AG08395 (cell line): Measurements from ENCODE around the gene PLSCR3.

Experiments used
- DNase-seq: peaks from one replicate; pipeline ENCODE4 v3.0.0; 2012; ENCODE audit warnings: mixed read lengths, low spot score

PLSCR3 gene

DNA sequence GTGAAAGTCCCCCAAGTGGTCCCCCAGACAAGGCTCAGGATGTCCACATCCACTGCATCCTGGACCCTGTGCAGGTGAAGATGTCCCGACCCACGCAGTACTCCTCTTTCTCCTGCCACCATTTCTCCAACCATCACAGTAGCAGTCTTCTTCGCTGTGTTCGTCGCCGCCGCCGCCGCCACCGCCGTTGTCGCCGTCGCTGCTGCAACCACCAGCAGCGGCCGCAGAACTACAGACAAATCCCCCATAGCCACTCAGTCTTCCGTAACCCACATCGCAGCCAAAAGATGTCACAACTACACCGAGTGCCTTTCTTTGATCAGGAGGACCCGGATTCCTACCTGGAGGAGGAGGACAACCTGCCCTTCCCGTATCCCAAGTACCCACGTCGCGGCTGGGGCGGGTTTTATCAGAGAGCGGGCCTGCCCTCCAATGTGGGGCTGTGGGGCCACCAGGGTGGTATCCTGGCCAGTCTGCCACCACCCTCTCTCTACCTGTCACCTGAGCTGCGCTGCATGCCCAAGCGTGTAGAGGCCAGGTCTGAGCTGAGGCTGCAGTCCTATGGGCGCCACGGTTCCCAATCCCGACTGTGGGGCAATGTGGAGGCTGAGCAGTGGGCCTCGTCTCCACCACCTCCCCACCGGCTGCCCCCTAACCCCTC is 32.0 kb upstream of the PLSCR3 start:
- no peak for DNase-seq

DNA sequence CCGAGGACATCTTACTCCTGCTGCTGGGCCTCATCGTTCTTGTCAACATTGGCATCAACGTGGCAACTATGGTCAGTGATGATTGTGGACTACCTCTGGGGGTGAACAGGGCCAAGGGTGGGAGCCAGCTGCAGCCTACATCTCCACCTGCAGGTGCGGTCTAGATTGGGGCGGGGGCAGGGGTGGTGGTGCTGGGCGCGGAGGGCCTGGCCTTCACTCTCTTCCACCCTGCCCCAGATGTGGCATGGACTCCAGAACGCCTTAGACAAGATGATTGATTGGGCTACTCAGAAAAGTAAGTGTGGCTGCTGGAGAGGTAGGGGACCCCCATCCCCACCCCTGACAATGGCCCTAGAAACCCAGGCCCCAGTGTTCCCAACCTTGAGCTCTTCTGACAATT is 31.4 kb upstream of the PLSCR3 start:
- no peak for DNase-seq

DNA sequence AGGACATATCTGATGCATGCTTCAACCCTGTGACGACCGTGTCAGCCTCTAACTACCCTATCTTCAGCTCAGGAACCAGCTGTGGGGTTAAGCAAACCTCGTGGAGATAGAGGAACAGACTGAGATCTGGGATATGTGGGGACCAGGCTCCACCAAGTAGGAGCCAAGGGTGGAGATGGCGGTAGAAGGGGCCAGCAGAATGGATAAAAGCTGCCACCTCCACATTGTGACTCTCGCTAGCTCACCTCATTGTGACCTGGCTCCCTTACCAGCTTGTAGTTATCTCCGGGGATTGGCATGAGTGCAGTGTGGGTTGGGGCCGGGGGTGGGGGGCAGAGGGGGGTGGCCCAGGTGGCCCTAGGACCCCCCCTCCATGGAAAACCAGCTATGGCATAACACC is 31.0 kb upstream of the PLSCR3 start, which contains the start of gene SPEM2:
TSS of gene SPEM2 (plus strand) at position 301 of the 400 bp plus-strand sequence. CDS start at position 374, 73 bp downstream.
- DNase-seq: no peak

DNA sequence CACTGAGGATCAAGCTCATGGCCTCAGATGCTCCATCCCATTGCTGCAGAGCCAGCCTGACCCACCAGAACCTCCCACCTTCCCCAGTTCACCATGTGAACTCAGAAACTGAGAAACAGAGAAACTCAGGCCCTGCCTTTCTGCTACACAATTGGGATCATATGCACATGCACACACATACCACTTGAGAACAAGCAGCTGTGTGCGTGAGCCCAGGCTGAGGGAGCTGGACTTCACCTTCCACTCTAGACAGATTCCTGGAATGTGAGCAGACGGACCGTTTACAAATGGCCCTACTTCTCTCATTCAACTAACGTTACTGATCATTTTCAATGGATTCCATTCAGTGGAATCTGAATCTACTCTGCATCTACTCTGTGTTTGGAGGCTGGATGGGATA is 29.4 kb upstream of the PLSCR3 start:
- no peak for DNase-seq

DNA sequence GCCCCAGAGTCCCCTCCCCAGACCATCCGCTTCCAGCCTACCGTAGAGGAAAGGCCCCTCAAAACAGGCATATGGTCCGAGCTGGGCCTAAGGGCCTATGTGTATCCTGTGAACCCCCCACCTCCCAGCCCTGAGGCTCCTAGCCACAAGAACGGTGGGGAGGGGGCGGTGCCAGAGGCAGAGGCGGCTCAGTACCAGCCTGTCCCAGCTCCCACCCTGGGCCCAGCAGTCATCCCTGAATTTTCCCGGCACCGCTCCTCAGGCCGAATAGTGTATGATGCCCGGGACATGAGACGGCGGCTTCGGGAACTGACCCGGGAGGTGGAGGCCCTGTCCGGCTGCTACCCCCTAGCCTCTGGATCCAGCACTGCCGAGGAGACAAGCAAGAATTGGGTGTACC is 26.9 kb upstream of the PLSCR3 start:
- no peak for DNase-seq

DNA sequence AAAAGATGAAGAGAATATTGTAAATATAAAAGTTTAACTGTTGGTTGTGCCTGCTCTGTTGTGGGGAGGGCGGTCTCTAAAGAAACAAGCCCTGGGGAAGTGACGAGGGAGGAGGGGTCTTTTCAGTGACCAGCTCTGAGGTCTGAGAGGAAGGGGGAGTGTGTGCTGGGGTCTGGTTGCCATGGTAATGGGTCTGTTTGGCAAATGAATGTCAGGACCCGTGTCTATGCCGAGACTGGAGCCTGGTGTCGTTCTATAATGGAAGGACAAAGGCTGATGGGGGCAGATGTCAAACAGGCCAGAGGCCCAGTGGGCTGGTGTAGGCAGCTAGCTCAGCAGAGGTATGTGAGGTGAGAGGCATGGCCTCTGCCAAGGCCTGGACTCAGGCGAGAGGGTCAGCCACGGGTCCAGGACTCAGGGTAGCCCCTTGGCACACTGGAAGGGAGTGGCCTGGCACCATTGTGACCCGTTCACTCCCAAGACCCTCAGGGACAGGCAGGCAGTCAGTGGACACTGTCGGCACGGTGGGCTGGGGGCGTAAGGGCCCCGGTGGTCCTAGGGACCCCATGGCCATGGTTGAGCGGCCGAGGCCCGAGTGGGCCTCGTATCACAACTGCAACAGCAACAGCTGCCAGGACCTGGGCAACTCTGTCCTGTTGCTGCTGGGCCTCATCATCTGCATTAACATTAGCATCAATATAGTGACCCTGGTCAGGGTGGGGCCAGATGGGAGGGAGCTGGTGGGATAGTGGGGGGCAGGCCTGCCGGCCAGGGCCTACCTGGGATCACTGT is 25.7 kb upstream of the PLSCR3 start, which contains the start of gene SPEM1:
TSS of gene SPEM1 (plus strand) at position 506 of the 792 bp plus-strand sequence. CDS start at position 567, 61 bp downstream.
- no peak for DNase-seq

DNA sequence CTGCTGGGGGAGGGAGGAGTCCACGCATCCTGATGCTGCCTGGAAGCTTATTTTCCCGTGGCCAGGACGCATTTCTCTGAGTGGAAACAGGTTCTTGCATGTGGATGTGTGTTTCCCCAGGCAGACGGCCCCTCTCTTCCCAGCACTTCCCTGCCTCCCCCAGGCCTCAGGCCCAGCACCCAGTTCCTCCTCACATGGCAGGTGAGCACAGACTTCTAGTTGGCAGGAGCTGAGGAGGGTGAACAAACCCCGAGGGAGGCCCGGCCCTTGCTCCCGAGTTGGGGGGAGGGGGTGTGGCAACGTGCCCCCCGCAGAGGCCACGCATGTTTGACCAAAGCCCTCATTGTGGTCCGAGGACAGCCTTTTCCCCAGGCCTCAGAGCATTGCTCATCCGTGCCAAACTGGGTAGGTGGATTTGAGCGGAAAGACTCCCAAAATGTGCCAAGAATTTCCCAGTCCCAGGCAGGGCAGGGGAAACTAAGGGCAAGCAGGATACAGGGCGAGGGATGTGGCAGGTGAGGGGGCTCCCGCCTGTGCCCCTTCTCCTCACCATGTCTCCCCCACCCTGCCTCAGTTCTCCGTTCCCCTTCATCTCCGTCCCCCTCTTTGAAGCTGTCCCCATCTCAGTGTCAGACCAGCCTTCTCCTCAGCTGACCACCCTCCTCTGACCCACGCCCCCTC is 24.3 kb upstream of the PLSCR3 start:
- DNase-seq: no peak

DNA sequence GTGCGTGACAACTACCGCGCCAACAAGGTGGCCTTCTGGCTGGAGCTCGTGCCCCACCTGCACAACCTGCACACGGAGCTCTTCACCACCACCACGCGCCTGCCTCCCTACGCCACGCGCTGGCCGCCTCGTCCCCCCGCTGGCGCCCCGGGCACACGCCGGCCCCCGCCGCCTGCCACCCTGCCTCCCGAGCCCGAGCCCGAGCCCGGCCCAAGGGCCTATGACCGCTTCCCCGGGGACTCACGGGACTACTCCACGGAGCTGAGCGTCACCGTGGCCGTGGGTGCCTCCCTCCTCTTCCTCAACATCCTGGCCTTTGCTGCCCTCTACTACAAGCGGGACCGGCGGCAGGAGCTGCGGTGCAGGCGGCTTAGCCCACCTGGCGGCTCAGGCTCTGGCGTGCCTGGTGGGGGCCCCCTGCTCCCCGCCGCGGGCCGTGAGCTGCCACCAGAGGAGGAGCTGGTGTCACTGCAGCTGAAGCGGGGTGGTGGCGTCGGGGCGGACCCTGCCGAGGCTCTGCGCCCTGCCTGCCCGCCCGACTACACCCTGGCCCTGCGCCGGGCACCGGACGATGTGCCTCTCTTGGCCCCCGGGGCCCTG is 22.8 kb upstream of the PLSCR3 start:
- no peak for DNase-seq

DNA sequence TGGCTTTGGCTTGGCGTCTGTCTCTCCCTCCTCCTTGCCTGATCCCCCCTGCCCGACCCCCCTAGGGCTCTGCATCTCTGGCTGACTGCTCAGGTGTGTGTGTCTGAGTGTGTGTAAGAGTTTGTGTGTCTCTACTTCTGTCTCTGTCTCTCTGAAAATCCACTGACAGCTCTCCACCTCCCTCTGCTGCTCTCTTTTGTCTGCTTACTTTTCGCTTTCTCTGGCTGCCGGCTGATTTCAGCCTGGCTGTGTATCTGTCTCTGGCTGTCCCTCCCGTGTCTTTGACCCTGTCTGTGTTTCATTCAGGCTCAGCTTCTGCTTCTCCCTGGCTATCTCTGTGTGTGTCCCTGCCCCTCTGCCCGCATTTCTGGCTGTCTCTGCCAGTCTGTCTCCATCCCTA is 22.0 kb upstream of the PLSCR3 start:
- no peak for DNase-seq

DNA sequence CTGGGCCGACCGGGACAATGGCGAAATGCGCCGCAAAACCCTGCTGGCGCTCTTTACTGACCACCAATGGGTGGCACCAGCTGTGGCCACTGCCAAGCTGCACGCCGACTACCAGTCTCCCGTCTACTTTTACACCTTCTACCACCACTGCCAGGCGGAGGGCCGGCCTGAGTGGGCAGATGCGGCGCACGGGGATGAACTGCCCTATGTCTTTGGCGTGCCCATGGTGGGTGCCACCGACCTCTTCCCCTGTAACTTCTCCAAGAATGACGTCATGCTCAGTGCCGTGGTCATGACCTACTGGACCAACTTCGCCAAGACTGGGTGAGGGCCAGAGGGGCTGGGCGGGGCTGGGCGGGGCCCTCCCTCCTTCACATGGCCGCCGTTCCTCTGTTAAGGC is 21.5 kb upstream of the PLSCR3 start:
- DNase-seq: no peak

DNA sequence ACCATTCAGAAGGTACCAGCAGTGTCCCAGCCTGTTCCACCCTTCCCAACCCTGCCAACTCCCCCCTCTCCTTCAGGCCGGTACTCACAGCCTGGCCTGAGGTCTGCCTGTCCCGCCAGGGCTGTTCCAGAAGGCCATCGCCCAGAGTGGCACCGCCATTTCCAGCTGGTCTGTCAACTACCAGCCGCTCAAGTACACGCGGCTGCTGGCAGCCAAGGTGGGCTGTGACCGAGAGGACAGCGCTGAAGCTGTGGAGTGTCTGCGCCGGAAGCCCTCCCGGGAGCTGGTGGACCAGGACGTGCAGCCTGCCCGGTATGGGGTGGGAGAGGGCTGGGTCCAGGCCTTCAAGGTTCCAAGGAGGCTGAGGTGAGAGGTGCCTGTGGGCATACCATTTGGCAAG is 20.5 kb upstream of the PLSCR3 start:
- no peak for DNase-seq

DNA sequence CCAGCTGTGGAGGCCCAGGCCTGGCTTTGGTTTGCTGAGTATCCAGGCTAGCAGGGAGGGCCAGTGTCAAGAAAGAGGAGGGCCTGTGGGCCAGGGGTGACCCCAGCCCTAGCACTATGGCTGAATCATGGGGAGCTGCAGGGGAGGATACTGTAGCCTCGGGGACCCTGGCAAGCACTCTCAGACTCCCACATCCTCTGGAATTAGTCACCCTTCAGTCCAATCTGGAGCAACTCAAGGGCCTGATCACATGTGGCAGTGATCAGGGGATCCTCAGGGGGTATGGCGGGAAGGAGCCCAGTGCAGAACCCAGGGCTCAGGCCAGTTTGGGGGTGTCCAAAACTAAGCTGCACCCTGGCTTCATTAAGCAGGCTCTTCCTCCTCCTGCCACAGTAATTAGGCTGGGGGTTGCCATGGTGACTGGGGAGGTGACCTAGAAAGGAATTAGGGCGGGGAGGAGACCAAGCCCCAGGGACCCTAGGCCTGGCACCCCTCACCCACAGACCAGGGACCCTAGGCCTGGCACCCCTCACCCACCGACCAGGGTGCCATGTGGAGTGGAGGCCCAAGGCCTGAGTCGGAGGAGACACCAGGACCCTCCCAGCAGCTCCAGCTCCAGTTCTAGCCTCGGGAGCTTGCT is 19.1 kb upstream of the PLSCR3 start:
- peak; percentile 79 for DNase-seq

DNA sequence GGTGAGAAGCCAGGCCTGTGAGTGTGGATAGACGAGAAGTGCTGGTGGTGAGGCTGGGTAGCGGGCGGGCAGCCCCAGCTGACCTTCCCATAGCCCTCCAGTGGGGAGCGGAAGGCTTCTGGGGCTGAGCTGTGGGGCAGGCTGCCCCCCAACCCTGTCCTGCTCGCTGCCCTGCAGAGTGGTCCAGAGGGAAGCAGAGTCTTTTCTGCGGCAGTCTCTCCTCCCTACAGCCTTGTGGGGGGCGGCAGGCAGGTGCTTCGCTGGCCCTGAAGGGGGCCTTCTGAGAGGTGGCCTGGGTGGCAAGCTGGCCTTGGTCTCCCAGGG is 17.1 kb upstream of the PLSCR3 start:
- no peak for DNase-seq

DNA sequence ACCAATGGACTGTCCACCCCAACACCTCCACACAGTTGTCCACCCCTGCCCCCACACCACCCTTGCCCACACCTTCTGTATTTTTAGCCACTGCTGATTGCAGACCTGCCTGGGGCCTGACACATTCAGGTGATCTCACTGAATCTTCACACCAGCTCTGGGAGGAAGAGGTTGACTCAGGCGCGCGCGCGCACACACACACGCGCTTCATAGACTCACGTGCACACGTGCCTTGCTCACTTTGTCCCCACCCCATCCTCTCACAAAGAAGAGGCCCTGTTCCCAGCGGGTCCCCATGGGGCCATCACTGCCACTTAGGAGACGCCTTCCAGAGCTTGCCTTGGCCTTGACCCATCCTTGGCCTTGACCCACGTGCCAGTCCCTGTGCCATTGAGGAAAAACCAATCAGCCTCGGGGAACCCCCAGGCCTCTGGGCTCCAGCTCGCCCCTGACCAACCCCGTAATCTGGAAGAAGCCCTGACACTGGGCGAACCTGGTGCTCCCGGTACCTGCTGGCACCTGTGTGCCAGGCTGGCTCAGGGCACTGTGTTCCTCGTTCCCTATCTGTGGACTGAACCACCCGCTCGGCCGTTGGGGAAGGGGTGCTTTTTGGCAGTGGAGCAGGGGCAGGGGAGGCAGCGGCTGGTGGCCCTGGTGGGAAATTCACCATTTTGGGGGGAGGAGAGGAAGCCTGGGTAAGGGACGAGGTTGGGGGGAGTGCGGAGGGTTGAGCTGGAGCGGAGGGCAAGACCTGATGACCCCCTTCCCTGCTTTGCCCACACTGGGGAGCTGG is 16.5 kb upstream of the PLSCR3 start:
- no peak for DNase-seq

DNA sequence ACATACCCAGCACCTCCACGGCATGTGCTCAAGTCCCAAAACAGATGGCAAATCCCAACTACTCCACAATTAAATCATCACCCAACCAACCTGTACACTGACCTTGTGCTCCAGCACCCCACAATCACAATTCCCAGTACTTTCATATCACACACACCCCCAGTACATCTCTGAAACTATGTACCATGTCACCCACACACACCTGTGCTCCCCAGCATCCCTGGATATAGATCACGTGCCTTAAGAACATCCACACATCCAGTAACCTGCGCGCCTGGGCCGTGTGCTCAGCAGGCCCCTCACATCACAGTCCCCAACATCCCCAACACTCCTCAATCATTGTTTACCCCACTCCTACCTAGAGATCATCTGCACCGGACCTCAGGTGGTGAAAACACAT is 15.4 kb upstream of the PLSCR3 start:
- DNase-seq: no peak

DNA sequence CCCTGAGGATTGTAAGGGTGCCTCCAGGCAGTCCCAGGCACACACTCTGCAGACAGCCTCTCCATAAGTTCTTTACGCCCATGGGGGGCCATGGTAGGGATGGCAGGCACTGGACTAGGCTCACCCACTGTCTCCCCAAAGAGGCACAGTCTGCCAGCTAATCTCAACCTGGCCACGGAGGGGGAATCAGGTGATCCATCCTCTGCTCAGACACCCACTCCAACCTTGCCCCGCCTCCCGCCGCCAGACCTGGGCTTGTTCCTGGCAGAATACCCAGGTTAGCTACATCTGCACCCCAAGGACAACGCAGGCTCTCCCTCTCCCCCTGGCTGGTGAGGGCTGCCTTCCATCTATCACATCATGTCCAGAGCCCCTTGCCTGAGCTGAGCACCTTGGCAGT is 14.5 kb upstream of the PLSCR3 start:
- DNase-seq: no peak

DNA sequence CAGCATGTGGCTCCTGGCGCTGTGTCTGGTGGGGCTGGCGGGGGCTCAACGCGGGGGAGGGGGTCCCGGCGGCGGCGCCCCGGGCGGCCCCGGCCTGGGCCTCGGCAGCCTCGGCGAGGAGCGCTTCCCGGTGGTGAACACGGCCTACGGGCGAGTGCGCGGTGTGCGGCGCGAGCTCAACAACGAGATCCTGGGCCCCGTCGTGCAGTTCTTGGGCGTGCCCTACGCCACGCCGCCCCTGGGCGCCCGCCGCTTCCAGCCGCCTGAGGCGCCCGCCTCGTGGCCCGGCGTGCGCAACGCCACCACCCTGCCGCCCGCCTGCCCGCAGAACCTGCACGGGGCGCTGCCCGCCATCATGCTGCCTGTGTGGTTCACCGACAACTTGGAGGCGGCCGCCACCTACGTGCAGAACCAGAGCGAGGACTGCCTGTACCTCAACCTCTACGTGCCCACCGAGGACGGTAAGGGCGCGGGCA is 14.0 kb upstream of the PLSCR3 start:
- no peak for DNase-seq

DNA sequence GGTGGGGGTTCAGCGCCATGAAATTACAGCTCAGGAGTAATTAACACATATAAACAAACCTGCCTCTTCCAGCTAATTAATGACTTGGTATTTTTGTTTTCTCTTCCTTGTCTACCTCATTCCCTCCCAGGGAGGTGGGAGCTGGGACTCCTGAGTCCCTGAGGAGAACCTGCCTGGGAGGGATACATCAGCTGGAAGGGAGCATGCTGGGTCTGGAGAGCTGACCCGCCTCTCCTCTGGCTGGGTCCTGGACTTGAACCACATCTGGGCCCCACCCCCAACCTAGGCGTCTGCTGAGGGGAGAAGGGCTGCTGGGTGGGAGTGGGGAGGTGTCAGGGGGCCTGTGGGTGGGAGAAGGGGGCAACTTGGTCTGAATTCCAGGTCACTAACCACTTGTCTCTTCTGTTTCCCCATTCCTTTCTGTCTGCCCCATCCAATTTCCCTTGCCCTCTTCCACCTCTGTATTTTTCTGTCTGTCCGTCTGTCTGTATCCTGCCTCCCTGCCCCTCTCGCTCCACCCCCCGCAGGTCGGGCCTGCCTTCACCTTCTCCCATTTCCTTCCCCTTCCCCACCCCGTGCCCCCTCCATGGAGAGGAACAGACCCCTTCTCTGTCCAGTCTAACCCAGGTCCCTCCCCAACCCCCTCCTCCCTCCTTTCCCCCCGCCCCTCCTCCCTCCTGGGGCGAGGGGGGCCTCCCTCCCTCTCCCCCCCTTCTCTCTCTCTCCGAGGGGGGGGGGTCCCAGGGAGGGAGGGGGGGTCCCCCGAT is 13.3 kb upstream of the PLSCR3 start, which contains the start of gene NLGN2:
TSS of gene NLGN2 (plus strand) at position 361 of the 767 bp plus-strand sequence. CDS start 411 bp downstream, outside the sequence.
- no peak for DNase-seq

DNA sequence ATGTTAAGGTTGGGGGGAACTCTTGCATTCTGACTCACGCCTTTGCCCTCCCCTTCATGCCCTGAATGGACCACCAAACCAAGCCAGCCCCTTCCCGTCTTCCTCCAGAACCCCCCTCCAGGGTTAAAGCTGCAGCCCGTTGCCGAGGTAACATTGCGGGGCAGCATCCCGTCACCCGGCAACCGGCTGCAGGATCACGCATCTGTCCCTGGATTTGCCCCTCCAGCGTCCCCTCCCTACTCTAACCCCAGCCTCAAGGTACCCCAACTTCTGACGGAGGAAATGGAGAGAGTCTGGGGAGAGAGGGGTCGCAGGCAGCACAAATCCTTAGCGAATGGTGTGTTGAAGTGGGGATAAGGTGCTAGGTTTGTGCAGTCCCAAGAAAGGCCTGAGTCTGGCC is 12.8 kb upstream of the PLSCR3 start:
- DNase-seq: no peak

DNA sequence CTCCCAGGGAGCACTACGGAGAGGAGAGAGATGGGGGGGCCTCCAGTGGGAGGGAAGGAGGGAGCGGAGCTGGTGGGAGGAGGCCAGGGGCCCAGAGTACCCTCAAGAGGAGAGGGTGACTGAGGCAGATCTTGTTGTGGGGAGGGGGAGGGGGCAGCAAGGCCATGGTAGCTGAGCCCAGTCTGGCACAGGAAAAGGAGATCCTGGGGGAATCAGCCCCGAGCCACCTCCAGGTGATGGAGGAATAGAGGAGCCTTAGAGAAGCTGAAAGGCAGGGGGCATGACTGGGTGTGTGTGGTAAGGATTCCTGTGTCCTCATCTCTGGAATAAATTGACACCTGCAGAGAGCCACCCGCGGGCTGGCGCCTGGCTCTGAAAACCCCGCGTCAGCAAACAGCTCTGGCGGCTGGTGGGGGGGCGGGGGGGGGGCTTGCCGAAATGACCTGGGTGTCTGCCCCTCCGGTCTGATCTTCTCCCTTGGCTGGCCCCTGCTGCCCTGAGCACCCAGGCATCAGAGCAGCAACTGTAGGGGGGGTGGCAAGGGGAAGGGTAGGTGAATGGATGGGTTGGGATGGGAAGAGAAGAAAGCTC is 12.0 kb upstream of the PLSCR3 start:
- DNase-seq: no peak
